Erythroblast (primary cell): ENCODE results near the gene CCND2.

Experiments
- DNase-seq, 2 experiments: peaks; one replicate each; lab custom pipeline; 2025; lab: John Stamatoyannopoulos, UW
- GATA1 ChIP-seq: IDR thresholded peaks from 2 replicates; pipeline ENCODE4 v1.6.1; 2011; ENCODE audit warnings: low read depth, mild to moderate bottlenecking, control low read depth, low read length, moderate library complexity
- POLR2A ChIP-seq: IDR thresholded peaks from 2 replicates; pipeline ENCODE4 v1.6.1; 2011; ENCODE audit warnings: mild to moderate bottlenecking, low read length

The CCND2 gene

GRCh38 chr12:4268329-4269181 lies 5.0 kb upstream of the CCND2 start:
- no peak for TF ChIP-seq GATA1
- TF ChIP-seq POLR2A = no peak
- peak; percentile 32 to 39 for DNase-seq

GRCh38 chr12:4269279-4269991 lies 4.1 kb upstream of the CCND2 start:
- TF ChIP-seq GATA1 = no peak
- TF ChIP-seq POLR2A = no peak
- DNase-seq = peak; percentile 56 to 58

- DNase-seq = peak; percentile 45 to 49
- TF ChIP-seq GATA1 (no peak), POLR2A (no peak)
Measured at GRCh38 chr12:4270016-4270830, 3.3 kb upstream of the CCND2 start.

GRCh38 chr12:4270831-4271716 lies 2.5 kb upstream of the CCND2 start:
- peak; percentile 48 to 49 for DNase-seq
- TF ChIP-seq POLR2A (no peak), GATA1 (no peak)

- peak; percentile 72 to 82 for DNase-seq
- TF ChIP-seq POLR2A (peak; percentile 36), GATA1 (no peak)
Measured at GRCh38 chr12:4271717-4272423, 1.7 kb upstream of the CCND2 start.

- peak; percentile 72 to 79 for DNase-seq
- TF ChIP-seq POLR2A (no peak), GATA1 (no peak)
Measured at GRCh38 chr12:4272424-4273272, 914 bp upstream of the CCND2 start.

GRCh38 chr12:4273273-4273651 lies 300 bp upstream of the CCND2 start:
- no peak for DNase-seq
- TF ChIP-seq POLR2A (no peak), GATA1 (no peak)

- TF ChIP-seq GATA1 (no peak), POLR2A (no peak)
- peak; percentile 29 to 47 for DNase-seq
Measured at GRCh38 chr12:4274396-4275015, 944 bp downstream of the CCND2 start.

- TF ChIP-seq POLR2A (no peak), GATA1 (no peak)
- DNase-seq = peak; percentile 25 to 53
Measured at GRCh38 chr12:4275016-4275869, 1.7 kb downstream of the CCND2 start.

- TF ChIP-seq POLR2A (no peak), GATA1 (no peak)
- DNase-seq = no peak
Measured at GRCh38 chr12:4275870-4276301, 2.3 kb downstream of the CCND2 start.
